CD4-positive, alpha-beta T cell treated with Interferon alpha-2 for 1 hour (primary cell): ENCODE data around the gene TXNDC8.

ENCODE experiments used
- DNase-seq, 2 donors: peaks; one replicate each; pipeline ENCODE4 v3.0.0-alpha.2; 2020 to 2022

The TXNDC8 gene

DNA sequence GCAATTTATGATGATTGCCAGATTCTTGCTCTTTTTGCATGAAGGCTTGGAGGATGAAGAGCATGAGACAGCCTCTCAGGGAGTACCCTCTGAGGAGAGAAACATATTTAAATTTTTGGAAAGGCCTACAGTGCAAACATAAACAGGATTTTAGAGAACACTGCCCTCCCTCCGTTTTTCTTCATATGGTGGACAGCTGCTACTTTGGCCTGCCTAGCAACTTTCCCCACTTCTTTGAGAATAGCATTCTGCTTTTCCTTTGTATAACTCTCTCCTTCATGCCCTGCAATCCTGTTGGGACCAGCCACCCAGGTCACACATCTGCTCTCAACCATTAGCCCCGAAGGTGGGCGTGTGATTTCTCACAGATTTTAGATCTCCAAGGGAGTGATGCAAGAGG, 60.9 kb downstream of the TXNDC8 start:
- DNase-seq, result no peak

DNA sequence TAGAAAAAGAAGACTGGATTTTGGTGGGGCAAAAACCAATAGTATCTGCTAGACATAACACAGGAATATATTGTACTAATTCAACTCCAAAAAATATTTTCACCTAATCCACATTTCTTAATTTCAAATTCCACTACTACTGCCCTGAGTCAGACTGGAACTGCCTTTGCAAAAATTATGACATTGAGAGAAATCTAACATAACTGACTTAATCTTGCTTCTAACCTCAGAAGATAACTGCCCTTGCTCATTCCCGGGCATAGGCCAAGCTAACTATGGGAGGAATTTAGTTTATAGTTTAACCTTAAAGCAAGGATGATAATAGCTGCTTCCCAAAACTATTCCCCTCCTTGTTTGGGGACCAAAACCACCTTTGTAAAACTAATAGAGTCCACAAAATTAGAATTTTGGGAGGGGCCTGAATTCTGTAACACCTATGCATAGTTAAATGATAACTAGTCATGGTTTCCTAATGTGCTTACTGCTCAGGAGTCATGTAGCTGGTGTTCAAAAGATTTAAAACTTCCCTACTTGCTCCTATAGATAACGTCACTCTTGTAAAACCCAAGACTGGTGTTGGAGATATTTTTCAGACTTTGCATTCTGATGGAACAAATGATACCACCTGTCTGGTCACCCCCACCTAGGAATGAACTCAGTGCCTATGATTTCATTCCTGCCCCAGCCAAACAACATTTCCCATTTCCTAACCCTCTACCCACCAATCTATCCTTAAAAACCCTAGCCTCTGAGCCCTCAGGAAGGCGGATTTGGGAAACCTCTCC, 67.3 kb downstream of the TXNDC8 start:
- DNase-seq, result no peak

DNA sequence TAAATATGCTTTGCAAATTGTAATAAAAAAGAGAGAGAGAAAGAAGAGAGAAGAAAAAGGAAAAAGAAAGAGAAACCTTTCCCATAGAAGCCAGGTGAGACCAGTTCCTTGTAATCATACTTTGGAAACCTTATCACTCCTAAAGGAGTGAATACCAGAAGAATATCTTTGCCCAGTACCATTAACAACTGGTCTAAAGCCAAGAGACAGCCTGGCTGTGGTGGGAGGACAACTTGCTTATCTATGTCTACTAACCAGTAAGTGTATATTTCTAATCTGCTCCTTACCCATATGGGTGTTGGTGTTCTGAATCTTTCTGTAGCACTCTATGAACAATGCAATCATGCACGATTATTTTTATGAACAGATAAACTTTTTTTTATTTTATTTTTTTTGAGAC, 70.9 kb downstream of the TXNDC8 start:
- DNase-seq, result no peak

DNA sequence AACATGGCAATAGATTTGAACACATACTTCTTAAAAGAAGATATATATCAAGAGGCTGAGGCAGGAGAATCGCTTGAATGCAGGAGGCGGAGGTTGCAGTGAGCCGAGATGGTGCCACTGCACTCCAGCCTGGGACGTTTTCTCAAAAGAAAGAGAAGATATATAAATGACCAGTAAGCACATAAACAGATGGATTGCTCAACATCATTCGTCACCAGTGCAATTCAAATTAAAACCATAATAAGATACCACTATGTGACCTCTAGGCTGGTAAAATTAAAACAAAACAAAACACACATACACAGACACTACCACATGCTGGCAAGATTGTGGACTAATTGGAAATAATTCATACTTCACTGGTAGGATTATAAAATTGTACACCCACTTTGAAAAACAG, 76.0 kb downstream of the TXNDC8 start:
- DNase-seq, result no peak

DNA sequence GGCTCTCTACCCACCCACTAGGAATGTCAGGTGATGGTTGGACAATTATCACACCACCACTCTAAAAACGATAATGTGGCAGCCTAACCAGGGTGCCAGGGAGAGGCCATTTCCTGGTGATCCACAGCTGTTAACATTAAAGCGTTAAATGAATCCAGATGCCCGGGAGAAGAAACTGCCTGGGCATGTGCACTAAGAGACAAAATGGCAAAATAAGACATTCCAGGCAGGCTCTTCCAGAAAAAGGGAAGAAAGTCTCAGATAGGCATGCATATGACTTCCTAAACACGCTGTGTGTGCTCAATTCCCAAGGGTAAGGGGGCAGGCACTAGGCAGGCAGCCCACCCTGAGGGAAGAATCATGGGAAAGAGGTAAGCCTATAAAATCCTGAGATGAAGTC, 76.8 kb downstream of the TXNDC8 start:
- no peak for DNase-seq

DNA sequence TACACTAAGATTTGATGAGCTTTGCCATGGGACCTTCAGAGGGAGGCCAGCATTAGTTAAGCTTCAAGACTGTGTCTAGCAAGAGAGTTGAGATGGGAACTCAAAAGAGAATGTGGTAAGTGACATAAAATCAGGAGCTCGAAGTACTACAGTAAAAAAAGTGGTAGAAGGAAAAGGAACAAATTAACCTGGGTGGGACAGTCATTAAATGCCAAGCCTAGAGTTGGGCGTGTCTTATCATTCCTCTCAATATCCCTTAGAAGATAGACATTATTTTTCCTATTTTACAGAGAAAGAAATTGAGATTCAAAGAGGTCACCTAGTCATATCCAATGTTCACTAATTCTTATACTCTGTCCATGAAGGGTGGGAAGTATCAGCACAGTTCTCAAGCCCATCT, 78.1 kb downstream of the TXNDC8 start:
- no peak for DNase-seq

DNA sequence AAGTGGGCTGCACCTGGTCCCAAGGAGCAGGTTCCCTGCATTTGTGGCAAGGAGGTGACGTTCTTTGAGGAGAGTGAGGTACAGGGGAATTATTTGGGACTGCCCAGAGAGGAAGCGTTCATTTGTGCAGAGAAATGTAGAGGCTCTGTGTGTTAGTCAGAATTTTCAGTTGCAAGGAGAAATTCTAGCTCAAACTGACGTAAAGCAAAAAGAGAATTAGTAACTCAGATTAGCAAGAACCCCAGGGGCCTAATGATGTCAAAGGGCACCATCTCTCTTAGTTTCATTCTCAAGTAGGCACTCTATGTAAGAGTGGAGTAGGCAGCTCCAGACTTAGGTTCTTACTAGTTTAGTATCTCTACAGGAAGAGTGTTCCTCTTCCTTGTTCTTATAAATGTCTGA, 79.0 kb downstream of the TXNDC8 start:
- DNase-seq, result no peak

DNA sequence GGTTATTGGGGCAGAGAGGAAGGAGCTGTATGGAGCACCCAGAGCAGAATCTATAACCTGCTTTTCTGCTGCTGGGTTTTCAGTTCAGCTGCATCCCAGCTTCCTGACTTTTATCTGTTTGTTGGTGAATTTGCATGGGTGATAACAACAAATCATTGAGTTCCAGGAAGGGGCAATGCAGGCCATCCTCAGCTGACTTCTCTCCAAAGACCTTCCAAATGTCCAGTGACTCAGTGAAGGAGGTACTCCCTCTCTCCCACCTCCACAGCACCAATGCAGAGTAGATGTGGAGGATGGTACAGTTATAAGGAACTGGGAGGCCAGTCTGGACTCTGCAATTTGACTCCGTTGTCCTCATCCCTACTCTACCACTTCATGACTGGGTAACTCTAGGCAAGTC, 79.7 kb downstream of the TXNDC8 start:
- DNase-seq, result no peak

DNA sequence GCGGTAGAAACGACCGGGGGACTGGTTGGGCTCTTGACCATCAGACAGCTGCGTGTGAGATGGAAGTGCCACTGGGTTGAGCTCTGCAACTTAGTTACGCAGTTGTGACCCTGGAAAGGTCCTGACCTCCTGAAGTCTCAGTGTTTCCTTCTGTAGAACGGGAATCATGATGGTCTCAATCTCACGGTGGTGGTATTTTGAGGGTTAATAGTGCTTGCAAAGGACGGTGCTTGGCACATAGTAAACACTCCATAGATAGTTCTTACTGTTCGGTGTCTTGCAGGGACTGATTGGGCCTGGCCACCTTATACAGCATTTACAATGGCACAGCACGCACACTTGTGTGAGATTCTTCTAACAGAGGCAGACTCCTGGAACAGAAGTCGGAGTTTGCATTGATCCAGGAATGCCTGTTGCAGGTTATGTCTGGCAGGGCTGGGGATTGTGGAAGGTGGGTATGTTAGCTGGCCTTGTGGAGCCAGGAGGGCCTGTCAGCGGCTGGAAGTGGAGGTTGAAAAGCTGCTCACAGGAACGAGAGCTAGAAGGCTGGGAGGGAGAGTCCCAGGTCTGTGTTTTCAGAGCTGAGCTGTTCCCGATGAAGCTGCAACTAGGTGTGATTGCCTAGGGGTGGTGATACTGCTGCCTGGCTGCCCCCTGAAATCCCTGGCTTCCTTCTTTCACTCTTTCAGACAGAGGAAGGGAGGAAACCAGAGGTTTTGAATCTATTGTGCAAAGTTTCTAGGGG, 80.4 kb downstream of the TXNDC8 start:
- no peak for DNase-seq

DNA sequence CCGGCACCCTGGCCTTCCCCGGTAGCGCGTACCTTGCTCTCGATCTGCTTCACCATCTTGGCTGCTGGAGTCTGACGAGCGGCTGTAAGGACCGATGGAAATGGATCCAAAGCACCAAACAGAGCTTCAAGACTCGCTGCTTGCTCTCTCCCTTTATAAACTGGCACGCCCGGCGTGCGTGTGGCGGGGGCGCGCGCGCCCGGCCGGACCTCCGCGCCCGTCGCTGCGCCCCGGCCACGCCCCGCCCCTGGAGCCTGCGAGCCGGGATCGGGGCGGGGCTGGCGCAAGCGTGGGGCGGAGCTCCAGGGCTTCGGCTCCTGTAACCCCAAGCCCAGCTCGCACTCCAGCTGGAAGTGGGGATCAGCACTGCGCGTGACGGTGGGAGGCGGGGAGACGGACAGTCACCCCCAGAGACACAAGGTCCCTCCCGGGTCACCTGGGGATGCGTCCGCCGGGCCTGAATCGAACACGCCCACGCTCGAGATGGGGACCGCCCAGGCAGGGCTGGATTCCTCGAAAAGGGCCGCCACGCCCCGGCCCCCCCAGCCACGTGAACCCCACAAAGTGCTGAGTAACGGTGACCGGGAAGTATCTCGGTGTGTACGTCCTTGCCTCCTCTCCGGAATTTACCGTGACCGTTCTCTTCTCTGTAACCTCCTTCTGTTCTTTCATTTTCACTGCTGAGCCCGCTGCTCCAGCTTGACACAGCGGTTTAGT, 81.1 kb downstream of the TXNDC8 start, which contains the start of gene TXN:
Gene TXN, minus strand, starts transcription at position 128 of the 717 bp plus-strand sequence. Its CDS starts 72 bp downstream, at position 56.
- DNase-seq, result peak; percentile 85 to 86

DNA sequence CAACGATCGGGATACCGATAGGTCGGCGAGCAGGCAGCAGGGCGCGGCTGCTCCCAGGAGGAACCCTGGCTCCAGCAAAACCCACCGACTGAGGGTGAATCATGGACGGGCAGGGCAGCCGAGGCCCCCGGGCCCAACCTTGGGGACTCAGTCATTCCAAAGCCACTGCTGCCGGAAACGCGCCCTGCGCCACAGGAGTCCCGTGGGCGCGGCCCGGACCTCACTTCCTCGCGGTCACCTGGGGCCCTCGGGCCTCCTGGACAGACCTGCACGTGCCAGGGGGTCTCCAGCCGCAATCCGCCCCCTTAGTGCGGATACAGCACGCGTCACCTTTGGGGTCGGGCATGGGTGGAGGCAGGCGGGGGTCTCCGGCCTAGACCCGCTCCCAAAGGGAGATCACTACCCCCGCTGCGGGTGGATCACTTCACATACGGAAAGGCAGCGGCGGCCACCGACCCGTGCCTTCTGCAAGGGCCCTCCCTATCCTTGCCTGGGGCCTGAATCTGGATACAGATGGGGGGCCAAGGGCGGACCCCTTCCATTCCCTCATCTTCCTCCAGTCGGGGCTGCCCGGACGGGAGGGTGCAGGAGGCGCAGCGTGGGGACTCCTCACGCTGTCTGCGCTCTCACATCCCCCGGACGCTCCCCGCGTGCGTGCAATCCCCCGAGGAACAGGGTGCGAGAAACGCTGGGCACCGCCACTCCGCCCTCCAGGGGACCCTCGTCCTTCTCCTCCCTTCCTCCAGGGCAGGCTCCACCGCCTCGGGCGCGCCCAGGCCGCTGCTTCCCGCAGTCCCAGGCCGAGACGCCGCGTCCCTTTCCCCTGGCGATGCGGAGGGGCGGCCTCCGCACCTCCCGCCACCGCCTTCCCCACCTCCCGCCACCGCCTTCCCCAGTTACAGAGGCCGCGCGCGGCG, 81.9 kb downstream of the TXNDC8 start:
- DNase-seq, result peak; percentile 9 to 28

DNA sequence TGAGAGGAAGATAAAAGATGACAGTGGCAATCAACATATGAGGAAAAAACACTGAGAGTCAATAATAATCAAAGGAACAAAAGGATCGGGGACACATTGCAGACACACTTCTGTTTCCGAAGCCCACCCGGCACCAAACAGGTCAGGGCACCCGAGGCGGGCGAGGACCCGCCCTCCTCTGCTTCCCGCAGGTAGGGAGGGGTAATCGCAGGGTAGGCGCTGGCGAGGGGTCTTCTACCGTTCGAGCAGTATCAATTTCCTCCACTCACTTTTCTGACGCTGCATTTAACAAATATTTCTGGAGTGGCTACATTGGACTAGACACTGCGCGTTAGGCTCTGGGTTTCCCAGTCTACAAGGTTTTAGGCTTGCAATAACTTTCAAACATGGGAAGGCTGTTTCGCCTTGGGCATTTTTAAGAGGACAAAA, 82.6 kb downstream of the TXNDC8 start:
- DNase-seq, result peak in 1 of 2 donors; percentile 11

DNA sequence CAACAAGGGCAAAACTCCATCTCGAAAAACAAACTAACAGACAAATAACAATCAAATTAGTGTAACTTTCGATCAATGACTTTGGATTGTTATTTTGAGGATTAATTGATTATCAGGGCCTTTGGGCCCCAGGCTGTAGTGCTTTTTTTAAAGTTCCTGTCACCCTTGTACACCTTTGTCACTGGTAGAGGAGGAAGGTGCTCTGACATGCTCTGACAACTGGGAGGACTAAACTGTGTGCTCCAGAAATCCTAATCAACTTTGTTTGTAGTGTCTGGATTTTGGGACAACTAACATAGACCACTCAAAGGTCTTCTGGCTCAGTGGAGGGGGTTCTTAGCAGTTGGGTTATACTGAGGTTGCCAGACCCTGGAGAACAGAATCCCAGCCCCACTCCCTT, 83.2 kb downstream of the TXNDC8 start:
- no peak for DNase-seq
